Frontal cortex (tissue), 4 donors: ENCODE results near the gene MOXD1. TPM values are rescaled to one million over a fixed set of nuclear protein-coding genes. Genes with fewer than 3 reads are reported as not detected.

ENCODE experiments used
- DNase-seq, 2 donors: peaks; one replicate each; pipeline ENCODE4 v3.0.0; 2012; ENCODE audit warnings: low spot score in 2 of 2
- FAIRE-seq: peaks from 2 replicates; lab custom pipeline; 2012; peaks lifted over from hg19 to GRCh38; lab: Jason Lieb, UNC
- total RNA-seq: library from RNA; depleted of rRNA; stranded (reverse); fragments of >200 nt; gene quantifications from one replicate; pipeline ENCODE4 v1.2.3, GENCODE V29; 2014
- donor health status: control.
- donor health status: control.
- donor health status: control.

MOXD1 gene
- total RNA-seq, result 15.9 TPM

DNA sequence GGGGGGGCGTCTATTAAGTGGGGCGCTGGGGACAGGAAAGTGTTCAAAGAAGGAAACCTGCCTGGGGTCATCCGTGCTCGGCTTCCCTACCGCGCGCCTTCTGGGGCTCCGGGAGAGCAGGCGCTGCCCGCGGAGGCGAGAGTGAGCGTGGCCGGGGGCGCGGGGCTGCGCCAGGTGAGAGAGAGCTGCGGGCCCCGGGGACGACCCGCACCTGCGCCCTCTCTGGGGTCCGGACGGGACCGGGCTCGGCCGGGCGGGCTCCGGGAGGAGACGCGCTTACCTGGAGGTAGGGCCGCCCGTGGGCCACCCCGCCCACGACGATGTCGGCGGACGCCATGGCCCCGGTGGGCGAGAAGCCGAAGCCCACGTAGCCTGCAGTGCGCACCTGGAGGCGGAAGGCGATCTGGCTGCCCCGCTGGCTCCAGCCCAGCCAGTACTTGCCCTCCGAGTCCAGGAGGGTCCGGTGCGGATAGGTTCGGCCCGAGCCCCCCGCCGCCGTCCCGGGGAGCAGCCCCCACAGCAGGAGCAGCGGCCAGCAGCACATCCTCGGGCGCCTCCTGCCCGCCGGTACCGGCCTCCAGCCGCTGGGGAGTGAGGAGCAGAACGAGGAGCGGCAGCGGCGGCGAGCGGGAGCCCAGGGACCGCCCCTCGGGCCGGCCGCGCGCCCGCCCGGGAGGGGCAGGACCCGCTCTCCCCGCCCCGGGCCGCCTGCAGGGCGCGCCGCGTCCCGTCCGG, at the start of gene MOXD1:
MOXD1 (minus strand) TSS at position 593 of the 735 bp plus-strand sequence; CDS start at position 544, 49 bp downstream.
- FAIRE-seq (no peak), DNase-seq (peak; percentile 50 to 62)

DNA sequence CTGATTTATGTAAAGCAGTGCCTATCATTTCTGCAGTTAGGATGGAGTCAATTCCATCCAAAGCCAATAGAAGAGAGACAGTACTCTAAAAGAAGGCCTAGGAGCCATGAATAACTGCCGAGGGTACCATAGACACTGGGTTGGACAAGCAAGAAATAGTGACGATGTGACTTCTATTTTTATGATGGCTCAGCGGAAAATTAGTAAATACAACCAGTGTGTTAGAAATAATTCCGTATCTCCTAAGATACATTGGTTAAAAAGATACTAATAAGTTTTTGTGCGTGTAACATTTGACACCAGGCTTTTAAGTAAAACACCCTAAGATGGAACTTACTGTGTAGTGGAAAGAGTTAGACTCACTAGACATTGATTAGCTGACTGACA, 45.6 kb upstream of the MOXD1 start:
- DNase-seq, result no peak
- no peak for FAIRE-seq

DNA sequence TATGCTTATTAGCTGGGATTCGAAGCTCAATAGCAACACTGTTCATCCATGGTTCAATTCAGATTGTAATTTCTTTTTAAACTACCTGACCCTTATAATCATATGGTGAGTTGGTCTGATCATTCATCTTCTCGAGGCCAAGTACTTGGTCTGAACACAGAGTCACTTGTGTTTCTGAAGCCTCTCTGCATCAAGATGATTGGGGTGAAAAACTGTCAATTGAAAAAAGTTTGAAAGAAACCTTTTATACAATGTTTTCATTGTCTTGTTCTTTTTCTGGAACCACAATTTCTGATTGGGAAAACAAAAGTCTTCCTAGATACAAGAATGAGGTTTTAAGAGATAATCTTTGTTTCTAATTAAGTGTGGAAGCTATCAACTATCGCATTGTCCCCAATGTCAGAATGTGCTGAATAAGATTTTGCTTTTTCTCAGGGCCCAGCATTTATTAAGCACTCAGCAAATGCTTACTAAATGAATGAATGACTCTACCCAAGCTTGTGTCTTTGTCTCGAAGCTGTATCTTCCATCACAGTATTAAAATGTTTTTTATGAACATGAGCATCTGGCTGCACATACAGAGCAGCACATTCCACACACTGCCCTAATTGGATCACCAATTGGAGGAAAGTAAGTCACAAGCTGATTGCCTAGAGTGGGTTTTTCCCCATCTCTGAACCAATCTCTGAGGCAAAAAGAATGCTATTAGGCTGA, 45.0 kb upstream of the MOXD1 start:
- DNase-seq (no peak), FAIRE-seq (no peak)

DNA sequence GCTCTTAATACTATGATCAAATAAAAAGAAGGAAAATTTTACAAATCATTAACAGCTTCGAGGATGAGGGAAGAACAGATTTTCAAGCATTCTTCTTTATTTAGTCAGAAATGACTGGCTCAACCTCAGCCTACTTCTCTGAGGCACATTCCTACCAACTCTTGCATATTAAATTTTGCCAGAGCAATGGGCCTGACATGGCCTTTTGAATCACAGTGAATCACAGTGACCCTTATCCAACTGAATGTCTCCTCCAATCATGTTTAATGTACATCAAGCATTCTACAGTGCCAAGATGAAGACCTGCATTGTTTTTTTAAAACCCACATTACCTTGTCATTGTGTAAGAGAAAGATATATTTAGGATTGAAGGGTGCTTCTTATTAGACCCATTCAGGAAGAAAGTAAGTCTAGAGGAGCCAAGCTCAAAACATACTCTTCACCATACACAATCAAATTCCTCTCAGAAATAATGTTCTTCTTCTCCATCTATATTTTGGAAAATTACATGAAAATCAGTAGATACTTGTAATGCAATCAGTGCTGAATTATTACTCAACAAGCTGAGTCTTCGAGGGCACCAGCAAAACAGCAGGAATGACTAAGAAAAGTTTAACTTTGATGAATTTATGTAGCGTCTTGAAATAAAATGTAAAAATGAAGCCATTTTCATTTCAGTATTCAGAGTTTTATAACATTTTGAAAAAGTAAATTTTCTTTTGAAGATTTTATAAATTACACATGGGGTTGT, 44.1 kb upstream of the MOXD1 start:
- FAIRE-seq (no peak), DNase-seq (no peak)

GRCh38 chr6:132443206-132443605, 41.9 kb upstream of the MOXD1 start:
- FAIRE-seq (no peak), DNase-seq (no peak)

- FAIRE-seq (no peak), DNase-seq (no peak)
Measured at GRCh38 chr6:132430110-132430509, 28.8 kb upstream of the MOXD1 start.

GRCh38 chr6:132425176-132425575, 23.9 kb upstream of the MOXD1 start:
- DNase-seq (no peak), FAIRE-seq (no peak)

DNA sequence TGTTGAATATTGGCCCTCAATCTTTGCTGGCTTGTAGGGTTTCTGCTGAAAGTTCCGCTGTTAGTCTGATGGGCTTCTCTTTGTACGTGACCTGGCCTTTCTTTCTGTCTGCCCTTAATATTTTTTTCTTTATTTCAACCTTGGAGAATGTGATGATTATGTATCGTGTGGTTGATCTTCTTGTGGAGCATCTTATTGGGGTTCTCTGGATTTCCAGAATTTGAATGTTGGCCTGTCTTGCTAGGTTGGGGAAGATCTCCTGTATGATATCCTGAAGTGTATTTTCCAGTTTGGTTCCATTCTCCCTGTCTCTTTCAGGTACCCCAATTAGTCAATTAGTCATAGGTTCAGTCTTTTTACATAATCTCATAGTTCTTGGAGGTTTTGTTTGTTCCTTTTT, 22.6 kb upstream of the MOXD1 start:
- FAIRE-seq, result no peak
- no peak for DNase-seq

DNA sequence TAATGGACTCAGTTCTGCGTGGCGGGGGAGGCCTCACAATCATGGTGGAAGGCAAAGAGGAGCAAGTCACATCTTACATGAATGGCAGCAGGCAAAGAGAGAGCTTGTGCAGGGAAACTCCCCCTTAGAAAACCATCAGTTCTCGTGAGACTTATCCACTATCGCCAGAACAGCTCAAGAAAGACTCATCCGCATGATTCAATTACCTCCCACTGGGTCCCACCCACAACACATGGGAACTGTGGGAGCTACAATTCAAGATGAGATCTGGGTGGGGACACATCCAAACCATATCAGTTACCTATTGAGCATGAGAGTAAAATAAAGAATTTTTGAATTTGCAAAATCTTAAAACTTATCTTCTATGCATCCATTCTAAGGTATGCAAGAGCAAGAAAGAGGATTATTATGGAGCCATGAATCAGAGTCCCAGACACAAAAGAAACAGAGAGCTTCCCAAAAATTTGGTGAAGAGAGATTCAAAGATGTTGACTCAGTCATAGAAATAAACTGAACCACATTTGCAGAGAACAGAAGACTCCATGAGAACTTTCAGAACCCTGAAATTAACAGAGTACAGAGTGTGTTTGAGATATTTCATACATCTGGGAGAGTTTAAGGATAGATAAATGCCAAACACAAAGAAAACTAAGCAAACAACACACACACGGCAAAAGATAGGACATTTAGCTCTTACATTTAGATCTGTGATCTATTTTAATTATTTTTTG, 17.1 kb upstream of the MOXD1 start:
- DNase-seq (no peak), FAIRE-seq (no peak)

DNA sequence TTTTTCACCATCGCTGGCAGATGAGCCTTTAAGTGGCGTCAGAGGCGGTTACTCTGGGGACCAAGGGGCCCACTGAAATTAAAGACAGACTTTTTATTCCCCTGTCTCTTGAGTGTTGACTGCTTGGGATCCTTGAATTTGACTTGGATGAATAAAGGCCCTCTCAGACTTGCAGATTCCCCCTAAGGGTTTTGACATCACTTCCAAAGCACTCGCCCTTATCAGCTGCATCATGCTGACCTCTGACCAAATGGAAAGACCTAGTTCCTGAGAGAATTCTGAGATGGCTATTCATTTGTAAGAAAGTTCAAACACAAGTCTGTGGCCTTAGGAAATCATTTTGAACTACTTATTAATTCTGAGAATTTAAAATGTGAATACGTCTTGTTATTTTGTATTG, 13.5 kb upstream of the MOXD1 start:
- FAIRE-seq, result no peak
- DNase-seq, result no peak

DNA sequence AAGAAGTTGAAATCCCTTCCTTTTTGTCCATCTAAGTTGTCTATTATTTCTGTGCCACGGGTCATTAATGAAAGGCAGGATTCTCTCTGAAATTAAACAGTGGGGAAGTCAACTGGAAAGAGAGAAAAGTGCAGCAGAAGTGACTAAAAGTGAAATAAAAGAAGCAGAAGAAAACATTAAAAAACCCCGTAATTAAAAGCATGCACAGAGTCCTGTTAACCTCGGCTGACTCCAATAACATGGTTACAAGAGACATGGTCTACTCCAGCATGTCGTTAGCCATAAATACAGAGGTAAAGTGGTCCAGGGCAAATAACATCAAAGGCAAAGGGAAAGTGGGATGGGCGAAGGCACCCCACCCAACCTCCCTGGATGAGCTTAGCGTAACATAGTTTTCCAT, 13.0 kb upstream of the MOXD1 start:
- DNase-seq (no peak), FAIRE-seq (no peak)

- no peak for DNase-seq
- no peak for FAIRE-seq
Measured at GRCh38 chr6:132413499-132413802, 12.2 kb upstream of the MOXD1 start.

DNA sequence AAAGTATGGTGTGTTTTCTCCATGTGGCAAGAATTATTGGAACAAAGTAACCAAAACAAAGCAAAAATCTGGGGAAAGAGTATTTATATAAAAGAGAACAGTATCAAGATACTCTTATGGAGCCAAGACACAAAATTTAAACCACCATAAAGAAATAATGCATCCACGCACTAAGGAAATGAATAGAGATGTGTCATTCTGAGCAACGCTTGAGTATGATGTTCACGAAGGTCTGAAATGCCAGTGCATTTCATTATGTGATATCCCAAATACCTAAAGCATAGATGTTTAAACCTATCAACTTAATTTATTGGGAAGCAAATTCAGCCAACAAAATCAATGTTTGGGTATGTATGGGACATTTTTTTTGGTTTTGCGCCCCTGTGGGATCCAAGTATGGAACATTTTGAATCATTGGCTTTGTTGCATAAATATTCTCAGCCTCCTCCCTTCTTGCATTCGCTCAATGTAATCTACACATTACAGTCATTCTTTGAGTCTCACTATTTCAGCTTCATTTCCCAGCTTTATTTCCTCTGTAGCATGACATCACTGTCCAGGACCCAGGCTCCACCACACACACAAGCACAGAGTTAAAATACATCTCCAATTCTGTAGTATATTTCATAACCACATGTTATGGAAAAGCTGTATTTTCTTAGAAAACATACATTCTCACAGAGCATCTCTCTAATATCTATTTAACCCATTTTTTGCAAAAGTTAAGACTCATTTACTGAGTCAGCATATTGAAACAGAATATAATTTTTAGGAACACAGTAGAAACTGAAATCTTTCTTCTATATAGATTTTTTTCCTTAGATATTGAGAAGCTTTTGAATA, 11.6 kb upstream of the MOXD1 start:
- no peak for DNase-seq
- FAIRE-seq, result no peak

GRCh38 chr6:132411296-132411695, 10.0 kb upstream of the MOXD1 start:
- FAIRE-seq, result no peak
- no peak for DNase-seq

GRCh38 chr6:132410830-132411229, 9.6 kb upstream of the MOXD1 start:
- DNase-seq (no peak), FAIRE-seq (no peak)

- DNase-seq, result no peak
- no peak for FAIRE-seq
Measured at GRCh38 chr6:132405143-132405915, 4.1 kb upstream of the MOXD1 start.

DNA sequence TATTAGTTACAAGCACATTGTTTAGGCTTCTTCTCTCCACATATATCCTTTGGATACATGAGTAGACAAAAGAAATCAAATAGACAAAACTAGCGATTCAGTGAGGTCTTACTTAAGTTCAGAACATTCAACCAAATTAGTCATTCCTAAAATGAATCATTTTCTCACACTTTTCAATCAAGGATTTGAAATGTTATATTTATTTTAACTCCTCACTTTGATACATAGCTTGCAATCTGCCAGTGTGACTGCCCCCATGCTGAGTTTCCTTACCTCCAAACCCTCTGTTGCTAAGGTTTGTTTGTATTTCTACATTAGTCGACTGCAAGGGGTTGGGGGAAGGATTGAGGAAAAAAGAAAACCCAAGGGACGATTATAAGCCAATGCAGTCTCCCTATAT, 3.5 kb upstream of the MOXD1 start:
- DNase-seq, result no peak
- FAIRE-seq, result no peak

DNA sequence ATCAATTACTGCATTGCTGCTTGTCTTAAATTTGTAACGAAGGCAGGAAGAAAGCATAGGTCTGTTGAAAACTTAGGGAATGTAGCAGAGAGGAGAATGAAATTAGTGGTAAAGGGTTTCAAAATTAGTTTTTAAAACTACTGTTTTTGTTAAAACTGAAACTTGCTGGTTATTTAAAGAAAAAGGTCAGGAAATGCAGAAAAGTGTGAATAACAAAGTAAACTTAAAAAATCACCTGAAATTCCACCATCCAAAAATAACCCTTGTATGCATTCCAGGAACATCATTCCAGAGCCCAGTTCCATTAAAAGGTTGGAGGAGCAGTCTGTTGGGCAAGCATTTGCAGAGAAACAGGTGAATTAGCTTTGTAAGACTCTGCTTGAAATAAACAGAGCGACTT, 3.1 kb upstream of the MOXD1 start:
- no peak for FAIRE-seq
- no peak for DNase-seq
